ENCODE measurements around the gene NBEAL2.

DNA sequence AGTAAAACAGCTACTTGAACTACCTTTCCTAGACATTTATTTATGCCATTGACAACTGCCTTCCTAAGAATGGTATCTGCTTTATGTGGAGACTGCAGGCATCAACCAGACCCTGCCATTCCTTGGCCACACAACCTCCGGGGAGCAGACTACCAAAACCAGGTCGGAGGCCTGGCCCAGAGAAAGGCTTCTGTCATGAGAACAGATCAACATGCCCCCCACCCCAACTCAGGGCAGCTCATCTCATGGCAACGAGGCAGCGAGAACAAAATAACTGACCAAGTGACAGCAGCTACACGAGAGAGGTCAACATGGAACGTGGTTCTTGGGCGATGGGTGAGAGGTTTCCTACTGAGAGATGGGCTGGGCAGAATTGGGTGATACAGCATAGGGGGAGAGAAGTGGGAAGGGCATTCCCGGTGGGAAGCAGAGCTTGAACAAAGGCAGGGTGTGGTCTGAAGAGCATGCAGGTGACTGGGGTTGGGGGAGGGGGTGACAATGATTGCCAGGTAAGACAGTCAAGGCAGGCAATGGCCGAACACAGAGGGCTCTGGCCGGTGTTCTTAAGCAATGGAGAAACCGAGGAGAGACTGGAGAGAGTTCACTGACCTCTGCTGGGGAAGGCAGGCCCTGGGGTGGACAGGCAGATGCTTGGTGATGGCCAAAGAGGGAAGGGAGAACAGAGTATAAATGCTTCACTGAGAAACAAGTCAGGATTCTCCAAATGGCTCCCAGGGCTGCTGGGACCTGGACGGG lies 36.8 kb upstream of the NBEAL2 start:
- no peak for TF ChIP-seq EZH2 (IDR thresholded peaks at IDR 0.05; ENCODE audit: low read length, unreplicated experiment)
- TF ChIP-seq, protein P1, sequence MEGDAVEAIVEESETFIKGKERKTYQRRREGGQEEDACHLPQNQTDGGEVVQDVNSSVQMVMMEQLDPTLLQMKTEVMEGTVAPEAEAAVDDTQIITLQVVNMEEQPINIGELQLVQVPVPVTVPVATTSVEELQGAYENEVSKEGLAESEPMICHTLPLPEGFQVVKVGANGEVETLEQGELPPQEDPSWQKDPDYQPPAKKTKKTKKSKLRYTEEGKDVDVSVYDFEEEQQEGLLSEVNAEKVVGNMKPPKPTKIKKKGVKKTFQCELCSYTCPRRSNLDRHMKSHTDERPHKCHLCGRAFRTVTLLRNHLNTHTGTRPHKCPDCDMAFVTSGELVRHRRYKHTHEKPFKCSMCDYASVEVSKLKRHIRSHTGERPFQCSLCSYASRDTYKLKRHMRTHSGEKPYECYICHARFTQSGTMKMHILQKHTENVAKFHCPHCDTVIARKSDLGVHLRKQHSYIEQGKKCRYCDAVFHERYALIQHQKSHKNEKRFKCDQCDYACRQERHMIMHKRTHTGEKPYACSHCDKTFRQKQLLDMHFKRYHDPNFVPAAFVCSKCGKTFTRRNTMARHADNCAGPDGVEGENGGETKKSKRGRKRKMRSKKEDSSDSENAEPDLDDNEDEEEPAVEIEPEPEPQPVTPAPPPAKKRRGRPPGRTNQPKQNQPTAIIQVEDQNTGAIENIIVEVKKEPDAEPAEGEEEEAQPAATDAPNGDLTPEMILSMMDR (conservative IDR thresholded peaks at IDR 0.05; ENCODE audit: low read depth, low read length), result no peak

Measured in PC-3 (cell line).